ENCODE measurements around the gene CKAP2L. TPM values are rescaled to one million over a fixed set of nuclear protein-coding genes. Genes with fewer than 3 reads are reported as not detected.

CKAP2L gene
- total and polyA plus RNA-seq, 4 donors, result 0.19 to 15.9 (median 0.91) TPM; not detected in 1

DNA sequence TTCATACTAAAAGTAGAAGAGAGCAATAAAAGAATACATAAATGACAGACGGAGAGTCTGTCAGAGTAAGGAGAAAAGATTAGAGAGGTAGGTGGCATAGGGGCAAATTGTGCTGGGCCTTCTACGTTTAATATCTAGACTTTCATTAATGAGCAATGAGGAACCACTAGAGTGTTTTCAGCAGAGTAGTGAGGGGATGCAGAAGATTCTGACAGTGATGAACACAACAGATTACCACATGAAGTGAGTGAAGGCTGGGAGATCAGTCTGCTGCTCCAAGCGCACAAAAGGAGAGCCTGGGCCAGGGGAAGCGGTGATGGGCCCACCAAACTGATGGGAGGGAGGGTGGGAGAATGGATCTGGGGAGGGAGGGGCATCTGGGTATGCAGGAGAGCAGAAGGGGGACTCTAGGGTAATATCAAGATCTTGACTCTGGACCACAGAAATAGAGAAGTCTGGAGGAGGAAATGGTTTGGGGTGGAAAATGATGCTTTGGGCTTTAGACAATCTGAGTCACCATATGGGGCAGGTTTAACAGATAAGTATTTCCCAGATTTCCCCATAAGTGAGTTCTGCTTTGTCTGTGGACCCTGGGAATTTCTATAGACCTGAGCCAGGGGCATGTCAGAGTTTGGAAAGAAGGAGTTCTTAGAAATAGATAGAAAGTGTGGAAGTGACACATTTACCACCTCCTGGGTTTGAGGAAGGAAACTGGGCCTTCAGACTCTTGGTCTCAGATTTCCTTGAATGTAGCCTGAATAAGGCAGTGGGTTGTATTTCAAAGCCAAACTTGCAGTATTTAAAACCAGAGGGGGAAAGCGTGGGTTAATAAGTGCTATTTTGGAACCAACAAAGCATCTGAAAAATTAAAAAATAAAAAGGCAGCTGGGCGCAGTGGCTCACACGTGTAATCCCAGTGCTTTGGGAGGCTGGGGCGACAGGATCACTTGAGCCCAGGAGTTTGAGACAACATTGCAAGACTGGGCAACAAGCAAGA is 34.9 kb upstream of the CKAP2L start:
- Histone ChIP-seq H3K4me1 (ENCODE audit: control insufficient read depth in 4 of 4, insufficient read depth in 4 of 4, low read length in 3 of 4) (no peaks in the 10 kb centered on the region), H3K9ac (ENCODE audit: low read depth in 1 of 2, low read length in 2 of 2) (no peak overlapping the region), H3K36me3 (ENCODE audit: control insufficient read depth in 4 of 4, insufficient read depth in 3 of 4, low read depth in 1 of 4, low read length in 3 of 4) (no peaks in the 10 kb centered on the region), H3K27me3 (ENCODE audit: control insufficient read depth in 4 of 4, insufficient read depth in 4 of 4, low read length in 3 of 4) (no peaks in the 10 kb centered on the region), H3K9me3 (ENCODE audit: control insufficient read depth in 4 of 4, low read length in 3 of 4) (no peaks in the 10 kb centered on the region), H3K4me3 (ENCODE audit: low read depth in 1 of 3, low read length in 3 of 3) (no peak overlapping the region), H3K27ac (ENCODE audit: low read depth in 1 of 2, low read length in 2 of 2) (no peak overlapping the region)
- TF ChIP-seq, protein P1, sequence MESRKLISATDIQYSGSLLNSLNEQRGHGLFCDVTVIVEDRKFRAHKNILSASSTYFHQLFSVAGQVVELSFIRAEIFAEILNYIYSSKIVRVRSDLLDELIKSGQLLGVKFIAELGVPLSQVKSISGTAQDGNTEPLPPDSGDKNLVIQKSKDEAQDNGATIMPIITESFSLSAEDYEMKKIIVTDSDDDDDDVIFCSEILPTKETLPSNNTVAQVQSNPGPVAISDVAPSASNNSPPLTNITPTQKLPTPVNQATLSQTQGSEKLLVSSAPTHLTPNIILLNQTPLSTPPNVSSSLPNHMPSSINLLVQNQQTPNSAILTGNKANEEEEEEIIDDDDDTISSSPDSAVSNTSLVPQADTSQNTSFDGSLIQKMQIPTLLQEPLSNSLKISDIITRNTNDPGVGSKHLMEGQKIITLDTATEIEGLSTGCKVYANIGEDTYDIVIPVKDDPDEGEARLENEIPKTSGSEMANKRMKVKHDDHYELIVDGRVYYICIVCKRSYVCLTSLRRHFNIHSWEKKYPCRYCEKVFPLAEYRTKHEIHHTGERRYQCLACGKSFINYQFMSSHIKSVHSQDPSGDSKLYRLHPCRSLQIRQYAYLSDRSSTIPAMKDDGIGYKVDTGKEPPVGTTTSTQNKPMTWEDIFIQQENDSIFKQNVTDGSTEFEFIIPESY (IDR thresholded peaks at IDR 0.05), result no peak
- TF ChIP-seq EGR1 (IDR thresholded peaks at IDR 0.05; ENCODE audit: low read depth in 2 of 2) (no peak), YY1 (IDR thresholded peaks at IDR 0.05) (no peak), SP1 (IDR thresholded peaks at IDR 0.05) (no peak), TAF1 (conservative IDR thresholded peaks at IDR 0.05) (no peak), RAD21 (IDR thresholded peaks at IDR 0.05) (no peak), HNF4A (conservative IDR thresholded peaks at IDR 0.05) (no peak), FOXA1 (IDR thresholded peaks at IDR 0.05) (no peak), GABPA (IDR thresholded peaks at IDR 0.05 in 1 of 2, conservative IDR thresholded peaks at IDR 0.05 in 1 of 2) (no peak), HNF4G (IDR thresholded peaks at IDR 0.05) (no peak), NR2F2 (IDR thresholded peaks at IDR 0.05) (no peak), RXRA (IDR thresholded peaks at IDR 0.05) (no peak), FOXA2 (IDR thresholded peaks at IDR 0.05) (no peak), JUND (IDR thresholded peaks at IDR 0.05) (no peak)
- TF ChIP-seq, protein P2, sequence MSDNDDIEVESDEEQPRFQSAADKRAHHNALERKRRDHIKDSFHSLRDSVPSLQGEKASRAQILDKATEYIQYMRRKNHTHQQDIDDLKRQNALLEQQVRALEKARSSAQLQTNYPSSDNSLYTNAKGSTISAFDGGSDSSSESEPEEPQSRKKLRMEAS (IDR thresholded peaks at IDR 0.05), result no peak
- TF ChIP-seq, protein P3, sequence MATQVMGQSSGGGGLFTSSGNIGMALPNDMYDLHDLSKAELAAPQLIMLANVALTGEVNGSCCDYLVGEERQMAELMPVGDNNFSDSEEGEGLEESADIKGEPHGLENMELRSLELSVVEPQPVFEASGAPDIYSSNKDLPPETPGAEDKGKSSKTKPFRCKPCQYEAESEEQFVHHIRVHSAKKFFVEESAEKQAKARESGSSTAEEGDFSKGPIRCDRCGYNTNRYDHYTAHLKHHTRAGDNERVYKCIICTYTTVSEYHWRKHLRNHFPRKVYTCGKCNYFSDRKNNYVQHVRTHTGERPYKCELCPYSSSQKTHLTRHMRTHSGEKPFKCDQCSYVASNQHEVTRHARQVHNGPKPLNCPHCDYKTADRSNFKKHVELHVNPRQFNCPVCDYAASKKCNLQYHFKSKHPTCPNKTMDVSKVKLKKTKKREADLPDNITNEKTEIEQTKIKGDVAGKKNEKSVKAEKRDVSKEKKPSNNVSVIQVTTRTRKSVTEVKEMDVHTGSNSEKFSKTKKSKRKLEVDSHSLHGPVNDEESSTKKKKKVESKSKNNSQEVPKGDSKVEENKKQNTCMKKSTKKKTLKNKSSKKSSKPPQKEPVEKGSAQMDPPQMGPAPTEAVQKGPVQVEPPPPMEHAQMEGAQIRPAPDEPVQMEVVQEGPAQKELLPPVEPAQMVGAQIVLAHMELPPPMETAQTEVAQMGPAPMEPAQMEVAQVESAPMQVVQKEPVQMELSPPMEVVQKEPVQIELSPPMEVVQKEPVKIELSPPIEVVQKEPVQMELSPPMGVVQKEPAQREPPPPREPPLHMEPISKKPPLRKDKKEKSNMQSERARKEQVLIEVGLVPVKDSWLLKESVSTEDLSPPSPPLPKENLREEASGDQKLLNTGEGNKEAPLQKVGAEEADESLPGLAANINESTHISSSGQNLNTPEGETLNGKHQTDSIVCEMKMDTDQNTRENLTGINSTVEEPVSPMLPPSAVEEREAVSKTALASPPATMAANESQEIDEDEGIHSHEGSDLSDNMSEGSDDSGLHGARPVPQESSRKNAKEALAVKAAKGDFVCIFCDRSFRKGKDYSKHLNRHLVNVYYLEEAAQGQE (IDR thresholded peaks at IDR 0.05), result no peak
- TF ChIP-seq, protein P4, sequence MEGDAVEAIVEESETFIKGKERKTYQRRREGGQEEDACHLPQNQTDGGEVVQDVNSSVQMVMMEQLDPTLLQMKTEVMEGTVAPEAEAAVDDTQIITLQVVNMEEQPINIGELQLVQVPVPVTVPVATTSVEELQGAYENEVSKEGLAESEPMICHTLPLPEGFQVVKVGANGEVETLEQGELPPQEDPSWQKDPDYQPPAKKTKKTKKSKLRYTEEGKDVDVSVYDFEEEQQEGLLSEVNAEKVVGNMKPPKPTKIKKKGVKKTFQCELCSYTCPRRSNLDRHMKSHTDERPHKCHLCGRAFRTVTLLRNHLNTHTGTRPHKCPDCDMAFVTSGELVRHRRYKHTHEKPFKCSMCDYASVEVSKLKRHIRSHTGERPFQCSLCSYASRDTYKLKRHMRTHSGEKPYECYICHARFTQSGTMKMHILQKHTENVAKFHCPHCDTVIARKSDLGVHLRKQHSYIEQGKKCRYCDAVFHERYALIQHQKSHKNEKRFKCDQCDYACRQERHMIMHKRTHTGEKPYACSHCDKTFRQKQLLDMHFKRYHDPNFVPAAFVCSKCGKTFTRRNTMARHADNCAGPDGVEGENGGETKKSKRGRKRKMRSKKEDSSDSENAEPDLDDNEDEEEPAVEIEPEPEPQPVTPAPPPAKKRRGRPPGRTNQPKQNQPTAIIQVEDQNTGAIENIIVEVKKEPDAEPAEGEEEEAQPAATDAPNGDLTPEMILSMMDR (IDR thresholded peaks at IDR 0.05; ENCODE audit: low read depth, low read length, missing input control), result no peak
- TF ChIP-seq, protein P5, sequence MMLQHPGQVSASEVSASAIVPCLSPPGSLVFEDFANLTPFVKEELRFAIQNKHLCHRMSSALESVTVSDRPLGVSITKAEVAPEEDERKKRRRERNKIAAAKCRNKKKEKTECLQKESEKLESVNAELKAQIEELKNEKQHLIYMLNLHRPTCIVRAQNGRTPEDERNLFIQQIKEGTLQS (IDR thresholded peaks at IDR 0.05), result no peak
- 78% methylated on average over 8 of the region's 8 CpGs for WGBS
- DNase-seq (ENCODE audit: low spot score), result no peak

Data from liver (tissue), 9 donors.